ENCODE data around the gene LYPD4. TPM values are rescaled to one million over a fixed set of nuclear protein-coding genes. Genes with fewer than 3 reads are reported as not detected.

Gene LYPD4
- polyA plus RNA-seq, 2 of the 4 experiments (the other 2 are of a cell fraction), result not detected

GRCh38 chr19:41813911-41814310 is 30.6 kb downstream of the LYPD4 start:
- no peak overlapping the region for H3K4me2 ChIP-seq
- H3K9me3 ChIP-seq, result no peaks in the 10 kb centered on the region
- no peak for TF ChIP-seq CHD4 (IDR thresholded peaks at IDR 0.05; ENCODE audit: borderline replicate concordance)
- TF ChIP-seq PHF8 (IDR thresholded peaks at IDR 0.05; ENCODE audit: borderline replicate concordance, low read depth), result no peak
- TF ChIP-seq POLR2AphosphoS2 (conservative IDR thresholded peaks at IDR 0.05; ENCODE audit: low read length), result no peak
- TF ChIP-seq HDAC2 (IDR thresholded peaks at IDR 0.05), result no peak
- no peak for TF ChIP-seq BHLHE40 (IDR thresholded peaks at IDR 0.05; ENCODE audit: low read depth, low read length)
- TF ChIP-seq EHMT2 (IDR thresholded peaks at IDR 0.05; ENCODE audit: low read depth), result no peak
- no peak for TF ChIP-seq TFCP2L1 (CRISPR knock-in tag; IDR thresholded peaks at IDR 0.05)
- no peak for TF ChIP-seq ATOH8 (CRISPR knock-in tag; IDR thresholded peaks at IDR 0.05; ENCODE audit: low read depth)
- TF ChIP-seq NPAS2 (CRISPR knock-in tag; IDR thresholded peaks at IDR 0.05; ENCODE audit: borderline replicate concordance), result no peak
- TF ChIP-seq RARB (CRISPR knock-in tag; IDR thresholded peaks at IDR 0.05), result no peak
- no peak for TF ChIP-seq USF2 (IDR thresholded peaks at IDR 0.05)
- POLR2A ChIA-PET, result no interaction called here
- H3K27ac ChIP-seq, result no peak overlapping the region
- H3K4me1 ChIP-seq, result no peaks in the 10 kb centered on the region
- no peak overlapping the region for H3K4me3 ChIP-seq
- CTCF ChIA-PET, result interaction anchor here (1.0 to 18.4 kb wide), 8 partner anchors 8 to 184 kb away, joined by 3 to 428 read pairs (median 8); partner anchors contain the start of genes CEACAM3 and CEACAM6
- 17% methylated on average over 4 of the region's 4 CpGs for WGBS (ENCODE audit: missing lambda C conversion rate)
- DNase-seq (ENCODE audit: low read depth in 1 of 2, low spot score in 1 of 2) (no peak), FAIRE-seq (no peak), ATAC-seq (no peak; a peak in 1 of 6 replicates)

- DNase-seq (ENCODE audit: low read depth in 1 of 2, low spot score in 1 of 2) (no peak), ATAC-seq (no peak), FAIRE-seq (no peak)
- CTCF ChIA-PET, result interaction anchor here (1.3 to 18.4 kb wide), 8 partner anchors 10 to 170 kb away, joined by 3 to 428 read pairs (median 13); partner anchors contain the start of genes CEACAM3 and CEACAM6
- Histone ChIP-seq H3K4me1 (no peaks in the 10 kb centered on the region), H3K4me3 (no peak overlapping the region), H3K27ac (no peak overlapping the region), H3K4me2 (no peak overlapping the region), H3K9me3 (no peaks in the 10 kb centered on the region)
- no peak for TF ChIP-seq ESRRA (IDR thresholded peaks at IDR 0.05; ENCODE audit: borderline replicate concordance, low read length)
- no peak for TF ChIP-seq BCL3 (IDR thresholded peaks at IDR 0.05)
- TF ChIP-seq USF2 (IDR thresholded peaks at IDR 0.05), result no peak
- TF ChIP-seq REST (IDR thresholded peaks at IDR 0.05), result no peak
- no peak for TF ChIP-seq FOSL2 (IDR thresholded peaks at IDR 0.05)
- TF ChIP-seq FOSL2 (CRISPR knock-in tag; IDR thresholded peaks at IDR 0.05), result no peak
- TF ChIP-seq CBX2 (IDR thresholded peaks at IDR 0.05; ENCODE audit: borderline replicate concordance, low read depth), result no peak
- TF ChIP-seq HOXB5 (CRISPR knock-in tag; IDR thresholded peaks at IDR 0.05), result no peak
- TF ChIP-seq EHMT2 (IDR thresholded peaks at IDR 0.05; ENCODE audit: low read depth), result no peak
- no peak for TF ChIP-seq FOSB (CRISPR knock-in tag; IDR thresholded peaks at IDR 0.05)
- no peak for TF ChIP-seq KDM1A (IDR thresholded peaks at IDR 0.05; ENCODE audit: low read depth)
- TF ChIP-seq JUNB (IDR thresholded peaks at IDR 0.05), result no peak
- TF ChIP-seq EP300 (IDR thresholded peaks at IDR 0.05), result no peak
- no peak for TF ChIP-seq HES2 (IDR thresholded peaks at IDR 0.05)
- TF ChIP-seq SMC3 (IDR thresholded peaks at IDR 0.05), result no peak
- POLR2A ChIA-PET, result no interaction called here
- WGBS (ENCODE audit: missing lambda C conversion rate), result 27% methylated on average over 3 of the region's 3 CpGs
These were observed 32.5 kb downstream of the LYPD4 start for GRCh38 chr19:41811981-41812380.
